Panc1 (cell line): ENCODE results near the gene KIAA1755.

Source experiments
- POLR2AphosphoS5 ChIP-seq: IDR thresholded peaks from 2 replicates; pipeline ENCODE4 v1.6.1; 2012; ENCODE audit warnings: mild to moderate bottlenecking, low read depth, low read length, moderate library complexity
- SIN3A ChIP-seq: IDR thresholded peaks from 2 replicates; pipeline ENCODE4 v1.6.1; 2012; ENCODE audit warnings: low read depth, mild to moderate bottlenecking, low read length, moderate library complexity, borderline replicate concordance; ENCODE audit not compliant: insufficient read depth
- TCF7L2 ChIP-seq: IDR thresholded peaks from 2 replicates; pipeline ENCODE4 v1.6.1; 2011; ENCODE audit warnings: mild to moderate bottlenecking, low read depth, low read length, inconsistent platforms
- TF ChIP-seq, protein P1 (sequence below): fragments of 450-650 bp; IDR thresholded peaks from 2 replicates; pipeline ENCODE4 v1.5.1; 2017; ENCODE audit warnings: mild to moderate bottlenecking
- TF ChIP-seq, protein P2 (sequence below), 2 experiments: IDR thresholded peaks; 2 replicates each; pipeline ENCODE4 v1.6.1; 2011 to 2012; ENCODE audit warnings: low read depth in 2 of 2, control low read depth in 1 of 2, low read length in 1 of 2, mild to moderate bottlenecking in 1 of 2, moderate library complexity in 1 of 2; ENCODE audit not compliant: insufficient read depth in 1 of 2

DNA sequence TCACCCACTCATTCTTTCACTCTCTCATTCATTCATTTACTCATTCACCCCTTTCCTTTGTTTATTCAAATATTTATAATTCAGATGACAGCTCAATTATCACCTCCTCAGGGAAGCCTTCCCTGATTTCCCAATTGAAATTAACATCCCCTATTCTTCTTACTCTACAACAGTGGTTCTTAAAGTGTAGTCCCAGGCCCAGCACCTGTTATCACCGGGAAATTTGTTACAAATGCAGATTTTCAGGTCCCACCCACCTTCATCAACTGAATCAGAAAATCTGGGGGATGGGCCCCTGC lies 30.3 kb downstream of the KIAA1755 start:
- TF ChIP-seq, protein P1, sequence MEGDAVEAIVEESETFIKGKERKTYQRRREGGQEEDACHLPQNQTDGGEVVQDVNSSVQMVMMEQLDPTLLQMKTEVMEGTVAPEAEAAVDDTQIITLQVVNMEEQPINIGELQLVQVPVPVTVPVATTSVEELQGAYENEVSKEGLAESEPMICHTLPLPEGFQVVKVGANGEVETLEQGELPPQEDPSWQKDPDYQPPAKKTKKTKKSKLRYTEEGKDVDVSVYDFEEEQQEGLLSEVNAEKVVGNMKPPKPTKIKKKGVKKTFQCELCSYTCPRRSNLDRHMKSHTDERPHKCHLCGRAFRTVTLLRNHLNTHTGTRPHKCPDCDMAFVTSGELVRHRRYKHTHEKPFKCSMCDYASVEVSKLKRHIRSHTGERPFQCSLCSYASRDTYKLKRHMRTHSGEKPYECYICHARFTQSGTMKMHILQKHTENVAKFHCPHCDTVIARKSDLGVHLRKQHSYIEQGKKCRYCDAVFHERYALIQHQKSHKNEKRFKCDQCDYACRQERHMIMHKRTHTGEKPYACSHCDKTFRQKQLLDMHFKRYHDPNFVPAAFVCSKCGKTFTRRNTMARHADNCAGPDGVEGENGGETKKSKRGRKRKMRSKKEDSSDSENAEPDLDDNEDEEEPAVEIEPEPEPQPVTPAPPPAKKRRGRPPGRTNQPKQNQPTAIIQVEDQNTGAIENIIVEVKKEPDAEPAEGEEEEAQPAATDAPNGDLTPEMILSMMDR = no peak
- no peak for TF ChIP-seq TCF7L2
- TF ChIP-seq POLR2AphosphoS5 = no peak
- TF ChIP-seq, protein P2, sequence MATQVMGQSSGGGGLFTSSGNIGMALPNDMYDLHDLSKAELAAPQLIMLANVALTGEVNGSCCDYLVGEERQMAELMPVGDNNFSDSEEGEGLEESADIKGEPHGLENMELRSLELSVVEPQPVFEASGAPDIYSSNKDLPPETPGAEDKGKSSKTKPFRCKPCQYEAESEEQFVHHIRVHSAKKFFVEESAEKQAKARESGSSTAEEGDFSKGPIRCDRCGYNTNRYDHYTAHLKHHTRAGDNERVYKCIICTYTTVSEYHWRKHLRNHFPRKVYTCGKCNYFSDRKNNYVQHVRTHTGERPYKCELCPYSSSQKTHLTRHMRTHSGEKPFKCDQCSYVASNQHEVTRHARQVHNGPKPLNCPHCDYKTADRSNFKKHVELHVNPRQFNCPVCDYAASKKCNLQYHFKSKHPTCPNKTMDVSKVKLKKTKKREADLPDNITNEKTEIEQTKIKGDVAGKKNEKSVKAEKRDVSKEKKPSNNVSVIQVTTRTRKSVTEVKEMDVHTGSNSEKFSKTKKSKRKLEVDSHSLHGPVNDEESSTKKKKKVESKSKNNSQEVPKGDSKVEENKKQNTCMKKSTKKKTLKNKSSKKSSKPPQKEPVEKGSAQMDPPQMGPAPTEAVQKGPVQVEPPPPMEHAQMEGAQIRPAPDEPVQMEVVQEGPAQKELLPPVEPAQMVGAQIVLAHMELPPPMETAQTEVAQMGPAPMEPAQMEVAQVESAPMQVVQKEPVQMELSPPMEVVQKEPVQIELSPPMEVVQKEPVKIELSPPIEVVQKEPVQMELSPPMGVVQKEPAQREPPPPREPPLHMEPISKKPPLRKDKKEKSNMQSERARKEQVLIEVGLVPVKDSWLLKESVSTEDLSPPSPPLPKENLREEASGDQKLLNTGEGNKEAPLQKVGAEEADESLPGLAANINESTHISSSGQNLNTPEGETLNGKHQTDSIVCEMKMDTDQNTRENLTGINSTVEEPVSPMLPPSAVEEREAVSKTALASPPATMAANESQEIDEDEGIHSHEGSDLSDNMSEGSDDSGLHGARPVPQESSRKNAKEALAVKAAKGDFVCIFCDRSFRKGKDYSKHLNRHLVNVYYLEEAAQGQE (IDR thresholded peaks at IDR 0.05; ENCODE audit: insufficient read depth in 1 of 2, low read depth in 2 of 2, low read length in 1 of 2) = no peak
- no peak for TF ChIP-seq SIN3A
